Measurements from ENCODE around the gene SLC16A2. TPM values are rescaled to one million over a fixed set of nuclear protein-coding genes. Genes with fewer than 3 reads are reported as not detected.
A peak's percentile ranks its signal among the peaks of the same experiment; 100 is the strongest.

Gene SLC16A2
- total RNA-seq, 1 donor from 2014 or later = 14.8 TPM

DNA sequence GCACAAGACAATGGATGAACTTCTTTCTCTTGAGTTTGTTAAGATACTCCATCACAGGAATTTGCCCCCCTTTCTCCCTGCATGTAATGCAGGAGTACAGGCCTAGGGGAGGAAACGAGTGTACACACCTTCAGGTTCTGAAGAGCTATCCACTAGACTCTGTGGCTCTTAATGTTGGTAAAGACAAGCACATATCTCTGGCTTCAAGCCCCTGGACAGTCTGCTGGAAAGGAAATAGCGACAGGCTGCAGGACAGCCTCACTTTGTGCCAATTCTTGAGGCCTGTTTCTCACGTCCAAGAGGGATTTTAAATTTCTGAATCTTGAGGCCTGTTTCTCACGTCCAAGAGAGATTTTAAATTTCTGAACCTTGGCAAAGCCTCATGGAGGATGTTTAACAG lies 106.1 kb downstream of the SLC16A2 start:
- no peak for TF ChIP-seq CTCF (IDR thresholded peaks at IDR 0.05; ENCODE audit: unreplicated experiment)
- Mint-ChIP-seq H3K9me3 (peaks cover 4% of the 10 kb centered on the region), H3K4me1 (no peaks in the 10 kb centered on the region), H3K4me3 (no peak overlapping the region), H3K27me3 (ENCODE audit: low read depth) (no peaks in the 10 kb centered on the region), H3K36me3 (peaks cover 8% of the 10 kb centered on the region), H3K27ac (no peak overlapping the region)
- no peak for DNase-seq (ENCODE audit: low spot score in 2 of 2, unreplicated experiment in 2 of 2)

- H3K27ac Mint-ChIP-seq = no peak overlapping the region
- no peaks in the 10 kb centered on the region for H3K27me3 Mint-ChIP-seq (ENCODE audit: low read depth)
- no peak overlapping the region for H3K4me3 Mint-ChIP-seq
- TF ChIP-seq CTCF (IDR thresholded peaks at IDR 0.05; ENCODE audit: unreplicated experiment) = no peak
- no peaks in the 10 kb centered on the region for H3K4me1 Mint-ChIP-seq
- H3K9me3 Mint-ChIP-seq = peaks cover 4% of the 10 kb centered on the region
- H3K36me3 Mint-ChIP-seq = peaks cover 8% of the 10 kb centered on the region
- DNase-seq (ENCODE audit: low spot score in 2 of 2, unreplicated experiment in 2 of 2) = no peak
Observed at GRCh38 chrX:74529311-74529710, 108.0 kb downstream of the SLC16A2 start.

DNA sequence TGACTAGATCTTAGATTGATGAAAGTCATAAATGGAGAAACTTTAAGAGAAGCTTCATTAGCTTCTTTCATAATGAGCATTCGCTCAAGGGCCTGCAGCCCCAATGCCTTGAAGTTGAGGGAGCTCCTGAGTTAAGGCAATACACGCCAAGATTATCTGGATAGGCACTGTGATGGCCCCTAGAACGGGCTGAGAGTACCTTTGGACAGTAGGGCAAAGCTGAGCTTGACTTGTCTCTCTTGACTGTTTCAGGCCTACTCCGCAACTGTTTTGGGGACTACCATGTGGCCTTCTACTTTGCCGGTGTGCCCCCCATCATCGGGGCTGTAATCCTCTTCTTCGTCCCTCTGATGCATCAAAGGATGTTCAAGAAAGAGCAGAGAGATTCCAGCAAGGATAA lies 109.8 kb downstream of the SLC16A2 start:
- DNase-seq (ENCODE audit: low spot score in 2 of 2, unreplicated experiment in 2 of 2) = no peak
- Mint-ChIP-seq H3K4me1 (peaks cover 3% of the 10 kb centered on the region), H3K4me3 (no peak overlapping the region), H3K36me3 (peaks cover 8% of the 10 kb centered on the region), H3K27ac (no peak overlapping the region), H3K27me3 (ENCODE audit: low read depth) (no peaks in the 10 kb centered on the region), H3K9me3 (peaks cover 4% of the 10 kb centered on the region)
- TF ChIP-seq CTCF (IDR thresholded peaks at IDR 0.05; ENCODE audit: unreplicated experiment) = no peak

DNA sequence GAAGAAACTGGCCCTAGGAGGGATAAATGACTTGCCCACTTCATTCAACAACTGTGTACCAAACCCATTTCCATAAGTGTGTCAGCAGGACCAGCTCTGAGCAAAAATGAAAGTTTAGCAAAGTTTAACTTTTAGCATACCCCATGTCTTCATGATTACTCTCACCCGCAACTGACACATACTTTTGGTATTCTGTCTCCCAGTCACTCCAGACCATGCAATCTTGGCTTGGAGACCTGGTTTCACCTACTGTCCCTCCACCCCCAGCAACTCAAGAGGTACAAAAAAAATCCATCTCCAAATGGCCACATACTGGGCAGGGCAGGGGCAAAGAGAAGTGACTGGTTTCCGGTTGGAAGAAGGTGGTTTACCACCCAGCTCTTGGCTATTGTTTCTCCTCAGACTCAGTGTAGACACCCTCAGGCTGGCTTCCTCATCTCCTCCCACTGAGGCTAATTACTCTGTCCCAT lies 113.3 kb downstream of the SLC16A2 start:
- peaks cover 7% of the 10 kb centered on the region for H3K9me3 Mint-ChIP-seq
- H3K36me3 Mint-ChIP-seq = peaks cover 8% of the 10 kb centered on the region
- H3K4me3 Mint-ChIP-seq = no peak overlapping the region
- DNase-seq (ENCODE audit: low spot score in 2 of 2, unreplicated experiment in 2 of 2) = no peak
- H3K27me3 Mint-ChIP-seq (ENCODE audit: low read depth) = no peaks in the 10 kb centered on the region
- H3K4me1 Mint-ChIP-seq = peaks cover 7% of the 10 kb centered on the region
- TF ChIP-seq CTCF (IDR thresholded peaks at IDR 0.05; ENCODE audit: unreplicated experiment) = no peak
- peak overlapping the region; percentile 47 for H3K27ac Mint-ChIP-seq

GRCh38 chrX:74535086-74535407 lies 113.8 kb downstream of the SLC16A2 start:
- no peak for TF ChIP-seq CTCF (IDR thresholded peaks at IDR 0.05; ENCODE audit: unreplicated experiment)
- Mint-ChIP-seq H3K9me3 (peaks cover 7% of the 10 kb centered on the region), H3K27me3 (ENCODE audit: low read depth) (no peaks in the 10 kb centered on the region), H3K4me1 (peaks cover 7% of the 10 kb centered on the region), H3K36me3 (peaks cover 8% of the 10 kb centered on the region), H3K4me3 (peak overlapping the region; percentile 69), H3K27ac (peak overlapping the region; percentile 47)
- DNase-seq (ENCODE audit: low spot score in 2 of 2, unreplicated experiment in 2 of 2) = no peak

Measured in mesothelial cell of epicardium (in vitro differentiated cells).